HL-60 (cell line): ENCODE measurements around the gene PRAC2.

ENCODE experiments used
- GABPA ChIP-seq: IDR thresholded peaks from 2 replicates; pipeline ENCODE4 v1.6.1; 2012; ENCODE audit warnings: low read depth
- POLR2AphosphoS5 ChIP-seq: IDR thresholded peaks from 2 replicates; pipeline ENCODE4 v1.6.1; 2012; ENCODE audit warnings: low read depth
- TF ChIP-seq, protein P1 (sequence below): IDR thresholded peaks from one replicate; pipeline ENCODE4 v1.5.1; 2011; ENCODE audit warnings: low read length, control low read depth, inconsistent platforms; ENCODE audit not compliant: insufficient read depth
- TF ChIP-seq, protein P2 (sequence below): IDR thresholded peaks from 2 replicates; pipeline ENCODE4 v1.6.1; 2012; ENCODE audit warnings: low read depth; ENCODE audit not compliant: insufficient replicate concordance

DNA sequence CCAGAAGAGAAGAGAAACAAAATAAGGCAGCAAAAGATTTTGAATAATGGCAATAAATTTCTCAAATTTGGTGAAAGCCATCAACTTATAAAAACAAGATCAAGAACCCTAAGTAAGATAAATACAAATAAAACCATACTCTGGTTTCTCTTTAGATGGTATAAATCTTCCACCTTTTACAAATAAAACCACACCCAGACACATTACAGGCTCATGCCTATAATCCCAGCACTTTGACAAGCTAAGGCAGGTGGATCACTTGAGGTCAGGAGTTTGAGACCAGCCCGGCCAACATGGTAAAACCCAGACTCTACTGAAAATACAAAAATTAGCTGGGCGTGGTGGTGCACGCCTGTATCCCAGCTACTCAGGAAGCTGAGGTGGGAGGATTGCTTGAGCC, 50.3 kb downstream of the PRAC2 start:
- no peak for TF ChIP-seq GABPA
- TF ChIP-seq, protein P1, sequence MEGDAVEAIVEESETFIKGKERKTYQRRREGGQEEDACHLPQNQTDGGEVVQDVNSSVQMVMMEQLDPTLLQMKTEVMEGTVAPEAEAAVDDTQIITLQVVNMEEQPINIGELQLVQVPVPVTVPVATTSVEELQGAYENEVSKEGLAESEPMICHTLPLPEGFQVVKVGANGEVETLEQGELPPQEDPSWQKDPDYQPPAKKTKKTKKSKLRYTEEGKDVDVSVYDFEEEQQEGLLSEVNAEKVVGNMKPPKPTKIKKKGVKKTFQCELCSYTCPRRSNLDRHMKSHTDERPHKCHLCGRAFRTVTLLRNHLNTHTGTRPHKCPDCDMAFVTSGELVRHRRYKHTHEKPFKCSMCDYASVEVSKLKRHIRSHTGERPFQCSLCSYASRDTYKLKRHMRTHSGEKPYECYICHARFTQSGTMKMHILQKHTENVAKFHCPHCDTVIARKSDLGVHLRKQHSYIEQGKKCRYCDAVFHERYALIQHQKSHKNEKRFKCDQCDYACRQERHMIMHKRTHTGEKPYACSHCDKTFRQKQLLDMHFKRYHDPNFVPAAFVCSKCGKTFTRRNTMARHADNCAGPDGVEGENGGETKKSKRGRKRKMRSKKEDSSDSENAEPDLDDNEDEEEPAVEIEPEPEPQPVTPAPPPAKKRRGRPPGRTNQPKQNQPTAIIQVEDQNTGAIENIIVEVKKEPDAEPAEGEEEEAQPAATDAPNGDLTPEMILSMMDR, result no peak
- no peak for TF ChIP-seq POLR2AphosphoS5
- TF ChIP-seq, protein P2, sequence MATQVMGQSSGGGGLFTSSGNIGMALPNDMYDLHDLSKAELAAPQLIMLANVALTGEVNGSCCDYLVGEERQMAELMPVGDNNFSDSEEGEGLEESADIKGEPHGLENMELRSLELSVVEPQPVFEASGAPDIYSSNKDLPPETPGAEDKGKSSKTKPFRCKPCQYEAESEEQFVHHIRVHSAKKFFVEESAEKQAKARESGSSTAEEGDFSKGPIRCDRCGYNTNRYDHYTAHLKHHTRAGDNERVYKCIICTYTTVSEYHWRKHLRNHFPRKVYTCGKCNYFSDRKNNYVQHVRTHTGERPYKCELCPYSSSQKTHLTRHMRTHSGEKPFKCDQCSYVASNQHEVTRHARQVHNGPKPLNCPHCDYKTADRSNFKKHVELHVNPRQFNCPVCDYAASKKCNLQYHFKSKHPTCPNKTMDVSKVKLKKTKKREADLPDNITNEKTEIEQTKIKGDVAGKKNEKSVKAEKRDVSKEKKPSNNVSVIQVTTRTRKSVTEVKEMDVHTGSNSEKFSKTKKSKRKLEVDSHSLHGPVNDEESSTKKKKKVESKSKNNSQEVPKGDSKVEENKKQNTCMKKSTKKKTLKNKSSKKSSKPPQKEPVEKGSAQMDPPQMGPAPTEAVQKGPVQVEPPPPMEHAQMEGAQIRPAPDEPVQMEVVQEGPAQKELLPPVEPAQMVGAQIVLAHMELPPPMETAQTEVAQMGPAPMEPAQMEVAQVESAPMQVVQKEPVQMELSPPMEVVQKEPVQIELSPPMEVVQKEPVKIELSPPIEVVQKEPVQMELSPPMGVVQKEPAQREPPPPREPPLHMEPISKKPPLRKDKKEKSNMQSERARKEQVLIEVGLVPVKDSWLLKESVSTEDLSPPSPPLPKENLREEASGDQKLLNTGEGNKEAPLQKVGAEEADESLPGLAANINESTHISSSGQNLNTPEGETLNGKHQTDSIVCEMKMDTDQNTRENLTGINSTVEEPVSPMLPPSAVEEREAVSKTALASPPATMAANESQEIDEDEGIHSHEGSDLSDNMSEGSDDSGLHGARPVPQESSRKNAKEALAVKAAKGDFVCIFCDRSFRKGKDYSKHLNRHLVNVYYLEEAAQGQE, result no peak
